Measurements from ENCODE around the gene C4orf33. TPM values are rescaled to one million over a fixed set of nuclear protein-coding genes. Genes with fewer than 3 reads are reported as not detected.

C4orf33 gene
- total RNA-seq, 4 donors from 2014 or later = 14.9 to 38.7 (median 21.5) TPM

GRCh38 chr4:129092631-129093190, 3.2 kb upstream of the C4orf33 start:
- Histone ChIP-seq H3K36me3 (no peaks in the 10 kb centered on the region), H3K27ac (peak overlapping the region; percentile 92 to 98 (median 96)), H3K27me3 (no peaks in the 10 kb centered on the region), H3K4me3 (peak overlapping the region; percentile 70 to 85 (median 74)), H3K9me3 (no peaks in the 10 kb centered on the region), H3K4me1 (peaks cover 0 to 16% (median 0%) of the 10 kb centered on the region in 4 donors)
- DNase-seq = no peak
- TF ChIP-seq CTCF (IDR thresholded peaks at IDR 0.05) (peak in 2 of 6 experiments; percentile 4 to 8), POLR2A (IDR thresholded peaks at IDR 0.05) (no peak)

- Histone ChIP-seq H3K27ac (peak within 1 kb of the TSS; percentile 92 to 98 (median 96)), H3K9me3 (no peaks in the 10 kb centered on the region), H3K36me3 (no peaks in the 10 kb centered on the region), H3K4me3 (peak within 1 kb of the TSS; percentile 70 to 85 (median 74)), H3K4me1 (peaks cover 0 to 16% (median 0%) of the 10 kb centered on the region in 4 donors), H3K27me3 (no peaks in the 10 kb centered on the region)
- TF ChIP-seq POLR2A (IDR thresholded peaks at IDR 0.05) = peak; percentile 92 to 94
- no peak for TF ChIP-seq CTCF (IDR thresholded peaks at IDR 0.05)
- DNase-seq = peak; percentile 97 to 100 (median 99)
Observed at GRCh38 chr4:129093191-129093920, 2.6 kb upstream of the C4orf33 start, which contains the start of gene SCLT1. TSS of gene SCLT1 (minus strand) at chr4:129093539. CDS start at chr4:129093103, 436 bp downstream.

- no peak for DNase-seq
- Histone ChIP-seq H3K27me3 (no peaks in the 10 kb centered on the region), H3K27ac (peak overlapping the region in 2 of 4 donors; percentile 94 to 97), H3K4me1 (peaks cover 0 to 16% (median 0%) of the 10 kb centered on the region in 4 donors), H3K36me3 (no peaks in the 10 kb centered on the region), H3K4me3 (peak overlapping the region in 1 of 4 donors; percentile 76), H3K9me3 (no peaks in the 10 kb centered on the region)
- TF ChIP-seq POLR2A (IDR thresholded peaks at IDR 0.05) (no peak), CTCF (IDR thresholded peaks at IDR 0.05) (no peak)
Observed at GRCh38 chr4:129094347-129094746, 1.6 kb upstream of the C4orf33 start.

- DNase-seq = no peak
- H3K4me1 ChIP-seq = peaks cover 0 to 7% (median 0%) of the 10 kb centered on the region in 4 donors
- TF ChIP-seq POLR2A (IDR thresholded peaks at IDR 0.05) = no peak
- TF ChIP-seq CTCF (IDR thresholded peaks at IDR 0.05) = no peak
- H3K4me3 ChIP-seq = no peak overlapping the region
- no peak overlapping the region for H3K27ac ChIP-seq
- no peaks in the 10 kb centered on the region for H3K36me3 ChIP-seq
- H3K9me3 ChIP-seq = no peaks in the 10 kb centered on the region
- no peaks in the 10 kb centered on the region for H3K27me3 ChIP-seq
Observed at GRCh38 chr4:129098531-129099001, 2.6 kb downstream of the C4orf33 start.

- no peaks in the 10 kb centered on the region for H3K4me1 ChIP-seq
- H3K27me3 ChIP-seq = no peaks in the 10 kb centered on the region
- TF ChIP-seq CTCF (IDR thresholded peaks at IDR 0.05) (no peak), POLR2A (IDR thresholded peaks at IDR 0.05) (no peak)
- no peak overlapping the region for H3K27ac ChIP-seq
- H3K9me3 ChIP-seq = no peaks in the 10 kb centered on the region
- H3K36me3 ChIP-seq = peaks cover 0 to 24% (median 0%) of the 10 kb centered on the region in 3 donors
- H3K4me3 ChIP-seq = no peak overlapping the region
- no peak for DNase-seq
Observed at GRCh38 chr4:129109965-129110824, 14.2 kb downstream of the C4orf33 start.

All from Peyer's patch (tissue), 4 donors.